ENCODE results near the gene ZNF800. TPM values are rescaled to one million over a fixed set of nuclear protein-coding genes. Genes with fewer than 3 reads are reported as not detected.
A peak's percentile ranks its signal among the peaks of the same experiment; 100 is the strongest.
"Not testable (repeated sequence)": the region's sequence is repeated elsewhere in the genome, so short reads cannot be mapped to it uniquely, and the experiment has no call there.

The ZNF800 gene
- 13.0 TPM for total RNA-seq

GRCh38 chr7:127392566-127393367 lies at the start of gene ZNF800:
ZNF800 (minus strand) TSS chr7:127392708; CDS start chr7:127391557, 1,151 bp downstream.
- ATAC-seq = peak; percentile 93
- DNase-seq (ENCODE audit: low spot score) = peak; percentile 93

GRCh38 chr7:127440206-127440605 lies 47.7 kb upstream of the ZNF800 start:
- DNase-seq (ENCODE audit: low spot score) (no peak), ATAC-seq (no peak)

DNA sequence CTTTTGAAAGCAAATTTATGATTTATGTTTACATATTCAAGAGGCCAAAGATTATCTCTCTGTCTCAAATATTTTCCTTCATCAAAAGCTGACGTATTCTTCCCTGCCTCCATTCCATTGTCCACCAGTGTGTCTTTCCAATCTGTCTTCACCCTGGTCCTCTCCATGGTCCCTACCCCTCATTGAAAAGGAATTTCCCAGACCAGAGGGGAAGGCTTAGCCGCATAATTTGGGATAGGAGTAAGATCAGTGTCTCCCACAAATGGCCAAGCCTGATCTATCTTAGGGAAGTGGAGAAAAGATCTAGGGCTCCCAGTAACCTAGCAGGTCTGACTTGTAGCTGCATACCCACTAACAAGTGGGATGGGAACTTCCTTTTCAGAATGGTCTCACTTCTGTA lies 46.3 kb upstream of the ZNF800 start:
- ATAC-seq (no peak), DNase-seq (ENCODE audit: low spot score) (no peak)

DNA sequence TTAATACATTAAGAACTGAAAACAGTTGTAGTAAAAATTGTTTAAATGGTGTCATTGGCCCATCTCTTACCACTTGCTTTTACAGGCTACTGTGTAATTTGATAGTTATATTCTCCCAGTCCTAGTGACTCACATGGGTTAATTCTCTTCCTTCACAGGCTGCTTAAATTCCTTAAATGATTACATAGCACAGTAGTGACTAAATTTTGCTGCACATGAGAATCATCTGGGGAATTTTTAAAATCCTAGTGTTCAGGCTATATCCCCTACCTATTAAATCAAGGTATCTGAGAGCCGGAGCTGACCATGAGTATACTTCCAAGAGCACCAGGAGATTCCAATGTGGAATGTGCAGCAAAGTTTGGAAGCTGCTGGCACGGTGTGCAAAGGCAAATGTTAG lies 45.3 kb upstream of the ZNF800 start:
- ATAC-seq (no peak), DNase-seq (ENCODE audit: low spot score) (no peak)

DNA sequence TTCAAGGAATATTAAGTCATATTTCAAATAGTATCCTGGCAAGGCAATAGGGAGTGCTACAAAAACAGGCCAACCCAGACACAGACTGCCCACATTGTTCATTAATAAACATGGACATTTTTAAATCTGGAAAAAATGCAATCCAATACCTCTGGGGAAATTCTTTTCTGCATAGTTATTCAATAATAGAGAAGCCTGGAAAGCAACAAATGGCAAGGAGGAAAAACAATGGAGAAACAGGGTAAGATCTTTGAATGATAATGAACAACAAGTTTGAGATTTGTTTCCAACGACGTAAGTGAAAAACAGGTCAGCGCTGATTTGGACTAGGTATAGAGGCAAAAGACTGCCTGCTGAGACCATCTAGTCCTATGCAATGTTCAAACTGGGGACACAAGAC lies 44.7 kb upstream of the ZNF800 start:
- DNase-seq (ENCODE audit: low spot score) = no peak
- no peak for ATAC-seq

GRCh38 chr7:127429281-127429680 lies 36.8 kb upstream of the ZNF800 start:
- not testable (repeated sequence) for ATAC-seq; DNase-seq (ENCODE audit: low spot score)

- DNase-seq (ENCODE audit: low spot score) (no peak), ATAC-seq (no peak)
These were observed 26.7 kb upstream of the ZNF800 start for GRCh38 chr7:127419196-127419595.

GRCh38 chr7:127418459-127418858 lies 26.0 kb upstream of the ZNF800 start:
- DNase-seq (ENCODE audit: low spot score) (no peak), ATAC-seq (no peak)

- ATAC-seq (no peak), DNase-seq (ENCODE audit: low spot score) (no peak)
These were observed 24.8 kb upstream of the ZNF800 start for GRCh38 chr7:127417346-127417745.

GRCh38 chr7:127415060-127415742 lies 22.7 kb upstream of the ZNF800 start:
- ATAC-seq (no peak), DNase-seq (ENCODE audit: low spot score) (no peak)

- DNase-seq (ENCODE audit: low spot score) = no peak
- ATAC-seq = no peak
These were observed 21.5 kb upstream of the ZNF800 start for GRCh38 chr7:127413962-127414361.

DNA sequence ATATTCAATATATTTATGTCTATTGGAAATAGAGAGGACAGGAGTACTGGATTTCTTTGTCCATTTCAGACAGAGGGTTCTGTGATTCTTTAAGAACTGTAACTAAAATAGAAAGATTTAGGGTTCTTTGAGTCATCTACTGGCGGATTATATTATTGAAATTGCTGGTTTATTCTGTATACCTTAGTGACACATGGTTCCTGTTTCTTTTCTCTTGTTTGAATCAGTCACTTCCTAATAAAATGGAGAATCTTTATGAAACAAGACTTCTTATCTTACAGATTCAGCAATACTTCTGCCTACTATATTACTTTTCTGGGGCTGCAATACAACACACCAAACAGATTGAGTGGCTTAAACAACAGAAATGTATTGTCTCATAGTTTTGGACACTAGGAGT lies 20.8 kb upstream of the ZNF800 start:
- ATAC-seq = no peak
- no peak for DNase-seq (ENCODE audit: low spot score)

DNA sequence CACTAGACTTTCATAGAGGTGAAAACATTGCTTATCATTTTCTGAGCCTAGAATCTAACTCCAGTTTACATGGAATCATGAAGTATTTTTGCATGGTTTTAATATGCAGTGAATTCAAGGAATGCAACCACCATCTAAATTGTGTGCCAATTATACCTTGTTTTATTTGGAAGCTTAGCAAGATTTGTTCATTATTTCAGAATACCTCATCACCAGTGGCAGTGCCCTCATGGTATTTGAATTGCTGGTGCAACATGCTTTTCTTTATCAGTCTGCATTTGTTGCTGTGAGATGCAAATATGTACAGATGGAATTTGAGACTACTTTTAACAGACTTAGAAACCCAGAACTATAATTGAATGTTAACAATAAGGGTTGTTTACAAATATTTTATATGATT lies 18.7 kb upstream of the ZNF800 start:
- ATAC-seq = no peak
- no peak for DNase-seq (ENCODE audit: low spot score)

DNA sequence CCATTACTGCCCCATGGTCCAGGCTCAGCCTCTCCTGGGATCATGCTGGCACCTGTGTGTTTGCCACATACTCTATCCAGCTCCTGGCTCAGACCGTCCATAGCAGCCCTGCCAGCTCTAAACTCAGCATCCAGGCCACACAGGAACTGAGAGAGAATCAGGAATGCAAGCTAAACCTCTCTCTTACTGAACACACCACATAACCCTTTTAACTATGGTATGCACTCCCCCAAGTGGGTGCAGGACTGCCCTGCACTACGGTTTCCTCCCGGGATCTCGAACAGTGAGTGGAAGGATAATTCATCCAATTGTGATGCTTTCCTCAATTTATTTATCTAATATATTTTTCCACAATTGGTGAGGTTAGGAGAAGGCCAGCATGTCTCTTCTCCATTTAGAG lies 17.1 kb upstream of the ZNF800 start:
- DNase-seq (ENCODE audit: low spot score) (no peak), ATAC-seq (no peak)

DNA sequence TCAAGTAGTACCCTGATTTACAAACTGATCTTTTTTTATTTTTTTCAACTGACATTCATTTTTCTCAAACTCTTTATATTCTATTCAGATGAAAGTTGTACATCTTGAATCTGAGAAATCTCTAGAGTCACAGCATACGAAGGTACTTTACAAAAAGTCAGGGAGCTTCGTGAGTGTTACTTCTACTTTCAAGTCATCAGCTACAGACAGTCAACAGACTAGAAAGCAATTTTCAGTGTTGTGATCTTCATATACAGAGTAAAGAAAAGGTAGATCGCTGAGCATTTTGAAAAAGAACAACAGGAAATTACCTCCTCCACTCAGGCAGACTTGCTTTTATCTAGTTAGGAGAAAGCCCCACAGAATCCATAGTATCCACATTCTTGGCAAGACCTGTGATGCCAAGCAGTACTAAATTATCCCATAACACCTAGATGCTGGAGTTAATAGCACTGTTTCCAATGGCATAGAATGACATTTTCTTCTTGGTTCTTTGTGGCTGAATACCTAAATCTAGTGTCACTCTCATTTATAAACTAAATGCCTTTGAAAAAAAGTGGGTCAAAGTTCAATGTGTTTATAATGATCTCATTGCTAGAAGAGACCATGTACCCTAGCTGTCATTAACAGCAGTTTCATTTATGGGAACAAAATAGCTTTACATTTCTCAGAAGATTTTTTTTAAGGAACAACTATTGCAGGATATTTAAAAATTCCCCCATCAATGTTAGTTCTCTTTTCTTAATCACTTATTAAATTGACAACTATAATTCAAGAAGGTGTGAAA lies 12.0 kb upstream of the ZNF800 start:
- ATAC-seq (no peak), DNase-seq (ENCODE audit: low spot score) (no peak)

DNA sequence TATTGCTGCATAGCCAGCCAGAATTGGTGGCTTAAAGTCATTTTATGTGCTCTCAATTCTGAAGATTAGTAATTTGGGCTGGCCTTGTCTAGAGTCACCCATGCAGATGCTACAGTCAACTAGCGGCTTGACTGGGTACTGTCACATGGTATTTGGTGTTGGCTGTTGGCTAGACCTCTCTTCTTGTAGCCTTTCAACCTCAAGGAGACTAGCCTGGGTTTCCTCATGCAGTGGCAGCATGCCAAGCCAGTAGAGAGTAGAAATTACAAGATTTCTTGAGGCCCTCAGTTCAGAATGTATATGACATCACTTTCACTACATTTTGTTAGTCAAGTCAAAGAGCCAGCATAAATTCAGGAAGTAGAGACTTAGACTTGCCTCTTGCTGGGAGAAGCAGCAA lies 3.7 kb upstream of the ZNF800 start:
- DNase-seq (ENCODE audit: low spot score) (no peak), ATAC-seq (no peak)

DNA sequence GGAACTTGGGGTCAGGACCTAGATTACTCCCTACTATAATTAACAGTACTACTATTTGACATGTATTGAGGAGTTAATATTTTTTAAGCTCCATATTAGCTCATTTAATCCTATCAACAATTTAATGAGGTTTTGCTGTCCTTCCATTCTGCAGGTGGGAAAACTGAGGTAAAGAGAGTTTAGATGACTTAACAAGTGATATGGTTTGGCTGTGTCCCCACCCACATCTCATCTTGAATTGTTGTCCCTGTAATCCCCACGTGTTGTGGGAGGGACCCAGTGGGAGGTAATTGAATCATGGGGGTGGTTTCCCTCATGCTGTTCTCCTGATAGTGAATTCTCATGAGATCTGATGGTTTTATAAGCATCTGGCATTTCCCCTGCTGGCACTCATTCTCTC lies 2.6 kb upstream of the ZNF800 start:
- ATAC-seq; DNase-seq (ENCODE audit: low spot score): not testable (repeated sequence)

- DNase-seq (ENCODE audit: low spot score) = no peak
- ATAC-seq = no peak
These were observed 1.0 kb upstream of the ZNF800 start for GRCh38 chr7:127393368-127394058.

DNA sequence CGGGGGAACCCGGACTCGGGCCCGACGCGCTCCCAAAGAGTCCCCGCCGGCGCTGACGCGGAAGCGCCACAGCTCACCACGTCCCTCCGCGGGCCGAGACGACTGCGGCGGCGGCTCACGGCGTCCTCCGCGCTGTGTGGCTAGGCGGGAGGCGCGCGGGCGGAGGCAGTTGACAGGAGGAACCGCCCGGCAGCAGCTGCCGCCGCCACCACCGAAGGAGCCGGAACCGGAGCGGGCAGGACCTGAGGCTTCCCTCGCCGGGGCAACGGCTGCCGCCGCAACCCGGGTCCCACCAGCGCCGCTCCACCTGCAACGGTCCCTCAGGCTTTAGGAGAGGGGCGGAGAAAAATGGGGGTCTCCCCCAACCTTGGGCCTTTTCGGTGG lies 334 bp downstream of the ZNF800 start:
- no peak for DNase-seq (ENCODE audit: low spot score)
- no peak for ATAC-seq

- peak; percentile 71 for ATAC-seq
- peak; percentile 66 for DNase-seq (ENCODE audit: low spot score)
These were observed 822 bp downstream of the ZNF800 start for GRCh38 chr7:127391591-127392181.
